Diencephalon (tissue), 1 donor: ENCODE measurements around the gene CNPPD1. TPM values are rescaled to one million over a fixed set of nuclear protein-coding genes. Genes with fewer than 3 reads are reported as not detected.

ENCODE experiments used
- total RNA-seq: library from RNA; depleted of rRNA; stranded (reverse); fragments of >200 nt; gene quantifications from one replicate; pipeline ENCODE4 v1.2.3, GENCODE V29; 2014

The CNPPD1 gene
- total RNA-seq, result 27.2 TPM

DNA sequence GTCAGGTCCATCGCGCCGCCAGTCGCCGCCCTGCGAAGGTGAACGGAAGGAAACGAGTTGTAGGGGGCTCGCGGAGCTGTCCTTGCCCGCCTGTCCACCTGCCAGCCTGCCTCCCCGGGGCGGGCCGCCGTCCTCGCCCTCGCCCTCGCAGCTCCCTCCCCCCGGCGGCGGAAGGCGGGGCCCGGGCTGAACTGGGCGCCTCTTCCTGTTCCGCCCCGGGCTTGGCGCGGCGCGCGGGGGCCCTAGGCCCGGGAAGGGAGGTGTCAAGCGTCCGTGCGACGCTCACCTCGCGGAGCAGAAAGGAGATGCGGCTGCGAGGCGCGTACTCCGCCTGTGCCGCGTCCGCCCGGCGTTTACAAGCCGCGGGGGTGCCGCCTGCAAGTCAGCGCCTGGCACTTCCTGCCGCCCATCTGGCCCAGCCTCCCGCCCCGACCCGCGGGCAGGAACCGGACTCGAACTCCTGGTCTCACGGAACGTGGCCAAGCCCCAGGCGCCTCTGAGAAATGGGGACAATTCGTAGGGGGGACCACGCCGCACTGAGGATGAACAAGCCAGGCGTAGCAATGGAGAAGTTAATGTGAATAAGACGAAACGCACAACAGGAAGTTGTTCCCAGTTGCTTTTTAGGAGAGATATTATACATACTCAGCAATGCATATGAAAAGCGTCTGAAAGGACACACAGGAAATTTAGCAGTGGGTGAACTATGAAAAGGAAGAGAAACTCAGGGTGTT, at the start of gene CNPPD1:
Gene CNPPD1, minus strand, starts transcription at position 108 of the 734 bp plus-strand sequence. Its CDS starts 97 bp downstream, at position 11.

DNA sequence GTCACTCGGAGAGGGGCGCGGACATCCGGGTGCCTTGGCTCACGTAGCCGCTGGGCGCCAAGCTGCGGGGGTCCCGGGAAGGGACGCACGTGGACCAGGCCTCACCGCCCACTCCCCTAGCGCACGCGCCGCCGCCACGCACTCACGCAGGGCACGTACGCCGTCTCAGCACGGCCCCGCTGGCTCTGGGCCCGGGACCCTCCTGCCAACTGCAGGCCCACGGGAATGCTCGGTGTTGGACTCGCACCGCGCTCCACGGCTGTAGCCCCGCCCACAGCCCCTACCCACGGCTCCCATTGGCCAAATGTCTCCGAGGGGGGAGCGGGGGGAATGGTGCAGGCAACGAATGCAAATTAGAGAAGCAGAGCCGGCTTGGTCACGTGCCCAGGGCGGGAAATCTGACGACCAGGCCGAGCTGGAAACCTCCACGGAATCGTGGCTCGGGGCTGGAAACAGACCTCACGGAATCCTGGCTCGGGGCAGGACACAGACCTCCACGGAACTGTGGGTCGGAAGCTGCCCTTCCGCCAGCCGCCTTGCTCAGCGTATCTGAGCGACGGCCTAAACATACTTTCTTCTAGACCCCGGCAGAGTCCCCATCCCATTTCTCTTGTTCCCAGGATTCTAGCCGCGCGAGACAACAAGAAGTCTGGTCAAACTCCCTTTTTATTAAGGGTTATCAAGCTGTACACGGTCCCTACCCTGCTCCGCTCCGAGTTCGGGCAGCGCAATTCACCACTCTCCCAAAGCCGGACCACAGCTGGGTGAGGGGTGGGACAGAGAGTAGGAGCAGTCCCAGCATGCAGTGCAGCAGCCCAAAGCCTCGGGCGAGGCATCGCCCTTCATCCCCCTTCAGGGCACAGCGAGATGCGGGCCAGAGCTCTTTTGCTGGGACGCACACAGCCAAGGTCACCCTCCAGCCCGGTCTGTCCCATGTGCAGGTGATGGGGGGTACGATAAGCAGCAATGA, 42.3 kb upstream of the CNPPD1 start, which contains the start of gene ABCB6:
Gene ABCB6, minus strand, starts transcription at position 227 of the 970 bp plus-strand sequence. CDS start 285 bp downstream, outside the sequence.

DNA sequence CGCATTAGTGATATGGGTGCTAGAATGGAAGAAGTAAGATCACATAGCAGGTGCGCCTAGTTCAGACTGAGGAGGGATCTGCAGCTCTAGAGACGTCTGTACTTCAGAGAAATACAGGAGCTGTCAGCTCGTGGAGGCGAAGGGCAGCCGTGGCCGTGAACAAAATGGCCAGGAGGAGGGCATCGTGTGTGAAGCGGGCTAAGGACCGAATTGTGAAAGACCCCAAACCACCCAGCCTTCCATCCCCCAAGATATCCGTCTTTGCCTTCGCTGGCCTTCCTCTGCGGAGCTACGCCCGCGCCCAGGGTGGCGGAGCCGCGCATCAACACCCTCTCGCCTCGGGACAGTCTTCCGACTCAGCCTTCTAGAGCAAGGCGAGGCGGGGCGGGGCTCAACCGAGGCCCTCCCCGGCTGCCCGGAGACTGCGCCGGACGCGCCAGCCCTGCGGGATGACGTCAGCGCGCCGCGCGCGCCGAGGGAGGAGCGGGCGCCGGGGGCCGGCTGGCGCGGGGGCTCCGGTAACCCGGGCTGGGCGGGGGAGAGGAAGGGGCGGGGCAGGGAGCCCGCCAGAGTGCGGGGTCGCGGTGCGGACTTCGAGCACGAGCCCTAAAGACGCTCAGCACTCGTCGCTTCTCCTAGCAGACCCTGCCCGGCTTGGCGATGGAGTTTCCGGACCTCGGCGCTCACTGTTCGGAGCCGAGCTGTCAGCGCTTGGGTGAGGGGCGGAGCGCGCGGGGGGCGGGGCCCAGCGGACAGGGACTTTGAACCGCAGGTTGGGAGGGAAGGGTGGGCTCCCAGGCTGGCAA, 29.8 kb upstream of the CNPPD1 start, which contains the start of gene ZFAND2B:
Gene ZFAND2B, plus strand, starts transcription at position 455 of the 806 bp plus-strand sequence. Its CDS starts 206 bp downstream, at position 661.

DNA sequence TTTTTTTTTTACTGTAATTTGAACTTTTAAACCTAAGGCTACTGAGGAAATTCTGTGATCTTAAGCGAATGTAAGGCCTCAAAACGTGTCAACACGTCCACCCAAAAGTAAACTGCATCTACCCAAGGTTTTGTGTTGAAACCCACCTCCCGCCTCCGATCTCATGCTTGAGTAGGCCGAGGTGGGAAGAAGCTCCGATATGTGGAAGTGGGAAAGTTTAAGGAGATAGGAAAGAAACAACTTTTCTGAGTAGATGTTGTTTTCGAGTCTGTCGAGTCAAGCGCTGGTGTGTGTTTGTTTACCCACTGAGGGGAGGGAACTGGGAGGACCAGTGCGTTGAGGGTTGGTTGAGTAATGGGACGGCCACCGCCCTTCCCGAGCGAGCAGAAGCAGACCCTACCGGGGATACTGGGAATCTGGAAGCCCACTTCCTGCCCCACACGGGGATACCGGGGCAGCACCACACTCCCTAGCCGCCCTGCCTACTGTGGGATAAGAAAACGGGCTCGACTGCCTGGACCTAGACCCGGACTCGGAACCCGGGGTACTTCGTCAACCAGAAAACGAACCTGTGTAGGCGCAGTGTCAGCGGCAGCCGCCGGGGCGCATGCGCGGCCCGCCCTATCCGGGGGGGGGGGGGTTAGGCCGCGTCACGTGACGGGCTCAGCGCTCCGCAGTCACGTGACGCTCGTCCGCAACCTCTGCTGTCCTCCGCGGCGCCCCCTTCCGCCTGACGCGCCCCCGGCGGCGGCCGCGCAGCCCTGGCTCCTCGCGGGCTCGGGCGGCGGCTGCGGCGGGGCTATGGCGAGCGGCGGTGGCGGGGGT, 1.0 kb upstream of the CNPPD1 start, which contains the start of gene RETREG2:
Gene RETREG2, plus strand, starts transcription at position 724 of the 825 bp plus-strand sequence. Its CDS starts 78 bp downstream, at position 802.

DNA sequence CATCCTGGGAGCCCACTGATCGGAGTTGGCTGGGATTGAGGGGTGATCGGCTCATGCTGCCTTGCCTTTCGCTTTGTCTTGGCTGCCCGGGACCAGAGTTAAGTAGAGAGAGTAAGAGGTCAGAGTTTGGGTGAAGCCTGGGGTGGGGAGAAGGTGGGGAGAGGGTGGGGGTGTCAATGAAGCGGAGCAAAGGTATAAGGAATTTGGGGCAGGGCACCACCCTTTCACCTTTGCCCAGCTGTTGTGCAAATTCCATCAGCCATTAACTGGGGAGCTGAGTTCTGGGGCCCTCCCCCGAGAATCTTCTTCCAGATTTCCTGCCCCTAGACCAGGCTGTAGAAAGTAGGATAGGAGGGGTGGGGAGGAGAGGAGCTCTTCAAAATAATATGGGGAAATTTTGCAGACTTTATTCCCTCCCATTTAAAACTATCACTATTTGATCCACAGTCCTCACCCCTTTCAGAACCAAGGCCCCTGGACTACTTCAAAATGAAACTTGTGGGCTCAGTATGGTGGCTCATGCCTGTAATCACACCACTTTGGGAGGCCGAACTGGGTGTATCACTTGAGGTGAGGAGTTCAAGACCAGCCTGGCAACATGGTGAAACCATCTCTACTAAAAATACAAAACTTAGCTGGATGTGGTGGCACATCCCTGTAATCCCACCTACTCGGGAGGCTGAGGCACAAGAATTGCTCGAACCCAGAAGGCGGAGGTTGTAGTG, 6.6 kb downstream of the CNPPD1 start, which contains the start of gene SLC23A3:
Gene SLC23A3, minus strand, starts transcription at position 100 of the 725 bp plus-strand sequence. Its CDS starts 45 bp downstream, at position 55.

DNA sequence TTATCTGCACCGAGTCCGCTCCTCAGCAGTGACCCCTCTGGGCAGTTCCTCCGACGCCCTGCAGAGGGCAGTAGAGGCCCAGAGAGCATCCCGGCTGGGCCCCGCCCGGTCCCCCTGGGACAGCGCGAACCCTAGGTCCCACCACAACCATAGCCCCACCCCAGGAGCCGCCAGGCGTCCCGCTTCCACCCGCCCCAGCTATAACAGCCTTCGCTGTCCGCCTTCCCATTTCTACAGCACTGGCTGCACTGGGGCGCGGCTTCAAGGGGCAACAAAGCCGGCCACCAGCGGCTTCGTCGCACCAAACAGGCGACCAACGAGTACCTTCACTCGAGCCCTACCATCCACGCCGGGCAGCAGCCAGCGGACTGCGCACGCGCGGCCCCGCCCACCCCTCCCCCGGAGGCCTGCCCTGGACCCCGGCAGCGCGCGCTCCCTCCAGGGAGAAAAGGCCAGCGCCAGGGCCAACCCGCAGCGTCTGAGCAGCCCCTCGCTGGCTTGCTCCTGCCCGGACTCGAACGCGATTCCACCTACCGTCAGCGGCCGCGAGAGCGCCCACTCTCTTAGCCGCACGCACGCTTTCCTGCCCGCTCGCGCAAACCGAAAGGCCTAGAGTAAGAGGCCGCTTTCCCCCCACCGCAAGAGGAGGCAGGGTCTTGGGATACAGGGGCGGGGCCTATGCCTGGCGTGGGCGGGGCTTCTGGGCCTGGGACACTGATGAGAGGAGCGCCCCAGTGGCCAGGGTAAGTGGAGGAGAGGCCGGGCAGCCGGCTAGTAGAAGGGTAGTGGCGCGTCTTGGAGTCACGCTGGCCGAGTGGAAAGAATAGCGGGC, 16.3 kb downstream of the CNPPD1 start, which contains the start of gene NHEJ1:
Gene NHEJ1, minus strand, starts transcription at position 630 of the 832 bp plus-strand sequence. CDS start 2,453 bp downstream, outside the sequence.

Other genes with a start within 250 kb of the CNPPD1 start
- gene CDK5R2, start 217.3 kb downstream of the CNPPD1 start, total RNA-seq, result 13.4 TPM
- gene FEV, start 191.7 kb downstream of the CNPPD1 start, total RNA-seq, result not detected
- gene CRYBA2, start 183.5 kb downstream of the CNPPD1 start, total RNA-seq, result not detected
- 2.3 TPM for gene CFAP65, start 135.4 kb downstream of the CNPPD1 start, total RNA-seq
- gene IHH, start 116.0 kb downstream of the CNPPD1 start, total RNA-seq, result 0.69 TPM
- 10.1 TPM for gene NHEJ1, start 16.1 kb downstream of the CNPPD1 start, total RNA-seq
- gene SLC23A3, start 6.9 kb downstream of the CNPPD1 start, total RNA-seq, result 0.23 TPM
- 85.6 TPM for gene RETREG2, start 1.4 kb upstream of the CNPPD1 start, total RNA-seq
- gene ZFAND2B, start 29.9 kb upstream of the CNPPD1 start, total RNA-seq, result 12.5 TPM
- 30.0 TPM for gene ABCB6, start 42.0 kb upstream of the CNPPD1 start, total RNA-seq
- gene ATG9A, start 52.7 kb upstream of the CNPPD1 start, total RNA-seq, result 31.8 TPM
- gene ANKZF1, start 52.9 kb upstream of the CNPPD1 start, total RNA-seq, result 29.3 TPM
- gene GLB1L, start 68.5 kb upstream of the CNPPD1 start, total RNA-seq, result 10.1 TPM
- 15.5 TPM for gene STK16, start 68.6 kb upstream of the CNPPD1 start, total RNA-seq
- gene TUBA4B, start 76.3 kb upstream of the CNPPD1 start, total RNA-seq, result 1.2 TPM
- gene TUBA4A, start 77.0 kb upstream of the CNPPD1 start, total RNA-seq, result 16.4 TPM
- gene DNAJB2, start 102.4 kb upstream of the CNPPD1 start, total RNA-seq, result 91.6 TPM
- 66.9 TPM for gene PTPRN, start 132.5 kb upstream of the CNPPD1 start, total RNA-seq
- 1.8 TPM for gene RESP18, start 155.8 kb upstream of the CNPPD1 start, total RNA-seq
- gene DNPEP, start 211.0 kb upstream of the CNPPD1 start, total RNA-seq, result 21.0 TPM
- 1.4 TPM for gene DES, start 241.5 kb upstream of the CNPPD1 start, total RNA-seq